ENCODE data around the gene C2CD2L. TPM values are rescaled to one million over a fixed set of nuclear protein-coding genes. Genes with fewer than 3 reads are reported as not detected.

The C2CD2L gene
- total RNA-seq, 2 experiments from 2014 or later: 14.2 to 17.7 TPM

DNA sequence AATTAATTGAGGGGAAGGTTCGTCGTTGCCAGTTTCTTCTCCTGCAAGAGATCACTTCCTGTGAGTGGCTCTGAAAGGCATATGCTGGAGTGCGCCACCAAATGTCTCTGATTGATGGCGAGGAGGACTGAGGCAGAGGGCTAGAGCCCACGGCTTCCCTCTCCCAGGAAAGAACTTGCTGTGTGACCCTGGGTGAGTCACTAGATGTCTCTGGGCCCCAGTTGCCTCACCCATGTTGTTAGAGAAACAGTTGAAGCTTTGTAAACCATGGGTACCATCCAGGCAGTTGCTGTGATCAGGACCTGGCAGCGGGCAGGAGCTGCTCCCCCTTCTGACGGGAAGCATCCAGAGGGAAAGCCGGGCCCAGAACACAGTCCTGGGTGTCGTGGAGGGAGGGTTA is 44.9 kb downstream of the C2CD2L start:
- Mint-ChIP-seq H3K27ac (no peak overlapping the region), H3K36me3 (ENCODE audit: low read depth) (no peaks in the 10 kb centered on the region), H3K4me3 (no peak overlapping the region), H3K27me3 (peaks cover 24% of the 10 kb centered on the region), H3K9me3 (no peaks in the 10 kb centered on the region), H3K4me1 (ENCODE audit: low read depth) (peaks cover 12% of the 10 kb centered on the region)
- ChIA-PET POLR2A (interaction anchor here (1.1 kb wide), 1 partner anchor 17 kb away, joined by 5 read pairs; the partner anchor contains the start of gene NLRX1), CTCF (interaction anchor here (0.6 to 2.2 kb wide), 5 partner anchors 10 to 41 kb away, joined by 3 to 7 read pairs (median 5); no protein-coding TSS in a partner anchor)
- ATAC-seq (no peak), DNase-seq (no peak)
- TF ChIP-seq, protein P1, sequence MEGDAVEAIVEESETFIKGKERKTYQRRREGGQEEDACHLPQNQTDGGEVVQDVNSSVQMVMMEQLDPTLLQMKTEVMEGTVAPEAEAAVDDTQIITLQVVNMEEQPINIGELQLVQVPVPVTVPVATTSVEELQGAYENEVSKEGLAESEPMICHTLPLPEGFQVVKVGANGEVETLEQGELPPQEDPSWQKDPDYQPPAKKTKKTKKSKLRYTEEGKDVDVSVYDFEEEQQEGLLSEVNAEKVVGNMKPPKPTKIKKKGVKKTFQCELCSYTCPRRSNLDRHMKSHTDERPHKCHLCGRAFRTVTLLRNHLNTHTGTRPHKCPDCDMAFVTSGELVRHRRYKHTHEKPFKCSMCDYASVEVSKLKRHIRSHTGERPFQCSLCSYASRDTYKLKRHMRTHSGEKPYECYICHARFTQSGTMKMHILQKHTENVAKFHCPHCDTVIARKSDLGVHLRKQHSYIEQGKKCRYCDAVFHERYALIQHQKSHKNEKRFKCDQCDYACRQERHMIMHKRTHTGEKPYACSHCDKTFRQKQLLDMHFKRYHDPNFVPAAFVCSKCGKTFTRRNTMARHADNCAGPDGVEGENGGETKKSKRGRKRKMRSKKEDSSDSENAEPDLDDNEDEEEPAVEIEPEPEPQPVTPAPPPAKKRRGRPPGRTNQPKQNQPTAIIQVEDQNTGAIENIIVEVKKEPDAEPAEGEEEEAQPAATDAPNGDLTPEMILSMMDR (IDR thresholded peaks at IDR 0.05): no peak
- intact Hi-C loops (cut with micrococcal nuclease): no loop called here

DNA sequence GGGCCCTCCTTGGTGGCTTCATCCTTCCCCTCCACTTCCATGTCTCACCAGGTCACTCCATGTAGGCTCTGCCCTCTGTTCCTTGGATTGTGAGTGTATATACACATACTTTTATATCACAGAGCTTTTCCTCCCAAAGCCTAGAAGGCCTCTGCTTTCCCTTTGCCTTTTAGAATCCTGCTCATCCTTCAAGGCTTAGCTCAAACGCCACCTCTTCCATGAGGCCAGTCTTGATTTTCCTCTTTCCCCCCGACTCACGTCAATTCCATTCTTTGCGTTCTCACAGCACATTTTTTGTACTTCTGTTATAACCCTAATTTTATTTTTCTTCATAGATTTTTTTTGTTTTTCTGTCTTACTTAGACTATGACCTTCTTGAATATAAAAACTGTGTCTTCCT is 45.5 kb downstream of the C2CD2L start:
- TF ChIP-seq, protein P1 (IDR thresholded peaks at IDR 0.05): no peak
- Mint-ChIP-seq H3K36me3 (ENCODE audit: low read depth) (no peaks in the 10 kb centered on the region), H3K4me1 (ENCODE audit: low read depth) (peaks cover 11% of the 10 kb centered on the region), H3K4me3 (no peak overlapping the region), H3K27ac (no peak overlapping the region), H3K9me3 (no peaks in the 10 kb centered on the region), H3K27me3 (peaks cover 19% of the 10 kb centered on the region)
- POLR2A ChIA-PET: interaction anchor here (1.1 kb wide), 1 partner anchor 16 kb away, joined by 5 read pairs; the partner anchor contains the start of gene NLRX1
- CTCF ChIA-PET: interaction anchor here (0.9 to 2.3 kb wide), 6 partner anchors 10 to 171 kb away, joined by 3 to 8 read pairs (median 3); no protein-coding TSS in a partner anchor
- no peak for ATAC-seq
- DNase-seq: no peak
- intact Hi-C loops (cut with micrococcal nuclease): no loop called here

DNA sequence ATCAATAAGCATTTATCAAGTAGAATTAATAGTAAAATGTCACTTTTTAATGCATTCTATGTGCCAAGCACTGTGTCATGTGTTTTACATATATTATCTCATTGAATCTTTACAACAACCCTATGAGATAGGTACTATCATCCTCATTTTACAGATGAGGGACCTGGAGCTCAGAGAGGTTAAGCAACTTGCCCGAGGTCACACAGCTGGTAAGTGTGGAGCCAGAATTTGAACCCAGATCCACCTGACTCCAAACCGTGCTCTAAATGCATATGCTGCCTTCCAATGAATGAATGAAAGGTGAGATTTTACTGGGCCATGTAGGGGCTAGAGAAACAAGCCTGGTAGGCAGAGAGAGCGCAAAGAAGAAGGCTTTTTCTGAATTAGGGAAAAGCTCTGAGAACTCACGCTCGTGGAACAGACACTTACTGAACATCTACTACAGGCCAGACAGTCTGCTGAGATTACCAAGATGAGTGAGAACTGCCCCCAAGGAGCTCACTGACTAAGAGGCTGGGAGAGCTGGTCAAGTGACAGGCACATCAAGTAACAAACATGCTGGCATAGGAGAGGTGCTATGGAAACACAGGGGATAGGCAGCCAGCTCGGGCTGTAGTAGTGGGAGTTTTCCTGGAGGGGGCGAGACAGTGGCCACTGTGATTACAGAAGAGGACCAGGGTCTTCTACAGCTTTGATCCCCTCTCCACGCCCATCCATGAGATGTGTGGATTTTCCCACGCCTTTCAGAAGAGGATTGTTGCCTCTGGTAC is 46.1 kb downstream of the C2CD2L start:
- H3K27ac Mint-ChIP-seq: no peak overlapping the region
- no peak overlapping the region for H3K4me3 Mint-ChIP-seq
- H3K9me3 Mint-ChIP-seq: no peaks in the 10 kb centered on the region
- ChIA-PET POLR2A (interaction anchor here (1.8 kb wide), 1 partner anchor 59 kb away, joined by 4 read pairs; no protein-coding TSS in a partner anchor), CTCF (interaction anchor here (0.9 to 2.3 kb wide), 7 partner anchors 11 to 170 kb away, joined by 3 to 8 read pairs (median 3); no protein-coding TSS in a partner anchor)
- ATAC-seq: no peak
- peaks cover 14% of the 10 kb centered on the region for H3K27me3 Mint-ChIP-seq
- intact Hi-C loops (cut with micrococcal nuclease): no loop called here
- TF ChIP-seq, protein P1 (IDR thresholded peaks at IDR 0.05): no peak
- H3K4me1 Mint-ChIP-seq (ENCODE audit: low read depth): peaks cover 5% of the 10 kb centered on the region
- no peak for DNase-seq
- no peaks in the 10 kb centered on the region for H3K36me3 Mint-ChIP-seq (ENCODE audit: low read depth)

DNA sequence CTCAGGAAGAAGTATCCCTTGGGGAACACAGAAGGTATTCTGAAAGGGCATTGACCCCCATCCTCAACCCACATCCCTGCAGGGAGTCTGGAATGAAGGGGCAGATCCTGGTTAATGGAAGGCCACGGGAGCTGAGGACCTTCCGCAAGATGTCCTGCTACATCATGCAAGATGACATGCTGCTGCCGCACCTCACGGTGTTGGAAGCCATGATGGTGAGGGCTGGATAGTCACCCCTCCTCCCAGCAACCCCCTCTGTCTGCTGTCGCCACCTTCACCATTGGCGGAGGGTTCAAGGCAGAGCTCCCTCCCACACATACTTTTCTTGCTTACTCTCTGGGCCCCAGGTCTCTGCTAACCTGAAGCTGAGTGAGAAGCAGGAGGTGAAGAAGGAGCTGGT is 47.0 kb downstream of the C2CD2L start:
- no peaks in the 10 kb centered on the region for H3K9me3 Mint-ChIP-seq
- no peak overlapping the region for H3K4me3 Mint-ChIP-seq
- H3K4me1 Mint-ChIP-seq (ENCODE audit: low read depth): no peaks in the 10 kb centered on the region
- ChIA-PET POLR2A (interaction anchor here (1.8 kb wide), 1 partner anchor 60 kb away, joined by 4 read pairs; no protein-coding TSS in a partner anchor), CTCF (interaction anchor here (1.1 to 2.3 kb wide), 4 partner anchors 15 to 169 kb away, joined by 3 to 8 read pairs (median 6); no protein-coding TSS in a partner anchor)
- TF ChIP-seq, protein P1 (IDR thresholded peaks at IDR 0.05): no peak
- ATAC-seq (no peak), DNase-seq (no peak)
- intact Hi-C loops (cut with micrococcal nuclease): no loop called here
- H3K27ac Mint-ChIP-seq: no peak overlapping the region
- no peaks in the 10 kb centered on the region for H3K36me3 Mint-ChIP-seq (ENCODE audit: low read depth)
- peaks cover 10% of the 10 kb centered on the region for H3K27me3 Mint-ChIP-seq

All from activated CD8-positive, alpha-beta T cell treated with anti-CD3 and anti-CD28 coated beads for 36 hours (primary cell).